C4-2B (cell line): ENCODE data around the gene CBY3.

ENCODE experiments used
- CTCF ChIP-seq: fragments of 450-650 bp; conservative IDR thresholded peaks from 2 replicates; pipeline ENCODE4 v1.5.1; 2017; ENCODE audit warnings: mild to moderate bottlenecking
- ZFX ChIP-seq: fragments of 450-650 bp; IDR thresholded peaks from 2 replicates; pipeline ENCODE4 v1.6.1; 2017

GRCh38 chr5:179680014-179680779, 637 bp downstream of the CBY3 start:
- TF ChIP-seq CTCF: no peak
- TF ChIP-seq ZFX: no peak
